ENCODE data around the gene CDR2.

GRCh38 chr16:22352140-22352539 is 22.3 kb downstream of the CDR2 start:
- TF ChIP-seq POLR2A (IDR thresholded peaks at IDR 0.05; ENCODE audit: low read length) (no peak), GATA1 (IDR thresholded peaks at IDR 0.05; ENCODE audit: low read depth, low read length) (no peak)
